ELF-1 (cell line): ENCODE results near the gene ALK.
A peak's percentile ranks its signal among the peaks of the same experiment; 100 is the strongest.

Experiments
- DNase-seq: peaks from one replicate; pipeline ENCODE4 v3.0.0-alpha.2; 2016; ENCODE audit warnings: low read depth, low spot score

Gene ALK

DNA sequence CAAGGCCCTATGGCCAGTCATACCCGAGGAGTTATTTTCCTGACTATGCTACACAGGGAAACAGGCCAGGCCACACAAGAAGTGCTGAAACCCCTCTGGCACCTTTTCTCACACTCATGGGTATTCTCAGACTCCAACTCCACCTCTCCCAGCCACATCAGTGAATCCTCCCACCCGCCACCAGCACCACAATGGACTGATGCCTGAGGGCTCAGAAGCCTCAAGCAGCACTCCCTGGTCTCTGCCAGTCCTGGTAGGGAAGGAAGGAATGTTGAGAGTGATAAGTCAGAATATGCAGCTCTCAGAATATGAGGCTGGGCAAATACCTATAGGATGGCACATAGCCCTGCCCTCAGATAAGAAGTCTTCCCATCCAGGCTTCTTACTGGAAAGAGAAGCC, 391.1 kb downstream of the ALK start:
- peak; percentile 61 for DNase-seq

GRCh38 chr2:29528891-29529520, 392.4 kb downstream of the ALK start:
- no peak for DNase-seq

GRCh38 chr2:29528371-29528770, 393.0 kb downstream of the ALK start:
- DNase-seq = no peak

DNA sequence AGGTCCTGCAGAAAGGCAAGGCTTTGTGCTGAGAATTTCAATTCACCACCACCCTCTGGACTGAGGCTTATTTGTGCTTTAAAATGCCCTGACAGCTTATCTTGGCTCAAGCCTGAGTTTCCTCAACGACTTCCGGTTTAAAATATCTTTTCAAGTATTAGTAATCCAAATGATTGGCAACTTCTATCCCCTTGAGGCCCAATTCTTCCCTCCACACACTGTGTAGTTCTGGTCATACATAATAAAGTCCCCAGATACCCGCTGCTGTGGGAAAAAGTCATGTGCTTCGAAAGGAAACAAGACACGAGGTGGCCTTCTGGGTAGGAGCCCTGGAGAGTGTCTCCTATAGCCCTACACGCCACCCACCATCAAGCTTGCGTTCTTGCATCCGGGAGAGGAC, 393.4 kb downstream of the ALK start:
- DNase-seq = no peak

- DNase-seq = no peak
Observed at GRCh38 chr2:29526587-29527586, 394.5 kb downstream of the ALK start.

- no peak for DNase-seq
Observed at GRCh38 chr2:29525921-29526320, 395.5 kb downstream of the ALK start.

DNA sequence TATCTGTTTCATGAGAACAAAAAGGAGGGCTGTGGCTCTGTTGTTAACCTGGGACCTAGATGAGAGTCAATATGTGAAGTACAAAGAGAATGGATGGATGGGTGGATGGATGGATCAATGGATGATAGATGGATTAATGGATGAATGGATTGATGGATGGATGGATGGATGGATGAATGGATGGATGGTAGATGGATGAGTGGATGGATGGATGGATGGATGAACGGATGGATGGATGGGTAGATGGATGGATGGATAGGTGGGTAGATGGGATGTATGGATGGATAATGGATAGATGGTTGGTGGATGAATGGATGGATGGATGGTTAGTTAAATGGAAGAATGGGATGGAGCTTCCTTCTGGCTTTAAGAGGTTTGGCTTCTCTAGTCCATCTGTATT, 396.7 kb downstream of the ALK start:
- no peak for DNase-seq

- DNase-seq = no peak
Observed at GRCh38 chr2:29522951-29523669, 398.3 kb downstream of the ALK start.

GRCh38 chr2:29520001-29520400, 401.4 kb downstream of the ALK start:
- DNase-seq = no peak

- no peak for DNase-seq
Observed at GRCh38 chr2:29519338-29519925, 402.0 kb downstream of the ALK start.

DNA sequence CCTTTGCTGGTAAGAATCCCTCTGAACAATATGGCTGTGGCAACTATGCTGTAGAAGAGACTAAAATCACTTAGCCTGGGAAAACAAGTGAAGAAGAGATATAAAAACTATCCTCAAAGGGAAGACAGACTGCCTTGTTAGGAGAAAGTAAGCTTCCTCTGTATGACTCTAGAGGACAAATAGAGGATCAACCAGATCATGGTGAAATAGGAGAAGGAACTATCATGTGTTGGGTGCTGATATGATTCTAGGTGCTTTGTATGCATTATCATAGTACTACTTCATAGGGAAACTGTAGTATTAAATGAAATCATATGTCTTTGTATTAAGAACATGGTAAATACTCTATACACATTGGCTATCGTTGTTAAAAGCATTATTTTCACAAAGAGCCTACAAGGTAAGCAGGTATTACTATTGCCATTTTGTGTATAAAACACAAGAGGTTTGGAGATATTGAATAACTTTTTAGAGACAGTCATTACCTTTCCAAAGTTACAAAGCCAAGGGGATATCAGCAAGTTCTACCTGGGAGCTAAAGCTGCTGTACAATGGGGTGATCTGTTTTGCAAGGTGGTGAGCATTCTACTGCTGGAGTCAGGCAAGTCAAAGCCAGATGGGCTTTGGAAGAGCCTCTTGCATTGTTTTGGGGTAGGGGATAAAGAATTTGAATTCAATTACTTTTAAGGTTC, 402.6 kb downstream of the ALK start:
- no peak for DNase-seq

- no peak for DNase-seq
Observed at GRCh38 chr2:29518010-29518409, 403.4 kb downstream of the ALK start.

GRCh38 chr2:29517413-29517812, 404.0 kb downstream of the ALK start:
- no peak for DNase-seq

- no peak for DNase-seq
Observed at GRCh38 chr2:29516767-29517166, 404.6 kb downstream of the ALK start.

GRCh38 chr2:29509878-29510277, 411.5 kb downstream of the ALK start:
- DNase-seq = no peak

- DNase-seq = no peak
Observed at GRCh38 chr2:29509397-29509796, 412.0 kb downstream of the ALK start.

DNA sequence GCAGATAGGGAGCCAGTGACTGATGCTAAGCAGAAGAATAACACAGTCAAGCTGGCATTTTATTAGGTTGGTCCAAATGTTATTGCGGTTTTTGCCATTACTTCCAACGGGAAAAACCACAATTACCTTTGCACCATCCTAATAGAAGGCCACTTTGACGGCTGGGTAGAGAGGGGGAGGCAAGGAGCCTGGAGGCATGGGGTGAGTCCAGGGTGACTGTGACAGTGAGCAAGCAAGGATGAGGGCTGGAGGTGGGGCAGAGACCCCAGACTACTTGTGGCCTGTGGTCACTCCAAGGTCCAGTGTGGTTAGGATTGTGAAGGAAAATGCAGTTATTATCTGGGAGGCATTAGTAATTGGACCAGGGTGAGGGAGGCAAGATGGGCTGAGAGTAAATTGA, 416.6 kb downstream of the ALK start:
- no peak for DNase-seq

GRCh38 chr2:29502460-29502911, 418.9 kb downstream of the ALK start:
- no peak for DNase-seq

DNA sequence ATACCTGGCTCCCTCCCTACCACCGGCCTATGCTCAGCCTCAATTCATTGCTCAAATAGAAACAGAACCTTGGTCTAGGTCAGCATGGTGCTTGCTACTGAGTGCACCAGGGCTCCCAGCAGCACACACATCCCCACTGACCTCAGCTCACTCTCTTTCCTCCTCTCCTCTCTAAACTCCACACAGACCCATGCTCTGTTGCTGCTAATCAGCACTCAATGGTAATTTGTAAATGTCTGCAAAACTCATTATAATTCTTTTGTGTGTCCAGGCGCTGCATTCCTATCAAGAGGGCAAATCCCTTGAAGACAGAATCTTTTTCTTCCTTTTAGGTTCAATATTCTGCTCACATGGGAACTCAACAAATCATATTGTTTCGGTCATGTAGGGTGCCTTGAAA, 424.0 kb downstream of the ALK start:
- no peak for DNase-seq

DNA sequence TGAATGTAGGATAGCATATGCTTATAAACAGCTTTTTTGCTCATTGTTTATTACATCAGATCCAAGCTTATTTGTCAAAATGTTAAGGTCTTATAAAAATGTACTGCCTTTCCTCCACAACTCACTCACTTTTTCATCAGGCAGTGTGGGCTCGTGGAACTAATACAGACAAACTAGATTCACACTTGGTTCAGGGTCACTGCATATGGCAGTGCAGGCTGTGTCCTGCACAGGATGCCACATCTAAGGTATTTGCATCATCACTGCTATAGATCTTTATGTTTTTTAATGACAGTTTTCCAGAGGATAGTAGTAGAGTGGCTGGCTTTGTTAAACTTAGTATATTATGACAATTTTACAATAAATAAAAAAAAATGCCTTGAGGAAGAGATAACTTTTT, 425.2 kb downstream of the ALK start:
- DNase-seq = no peak

DNA sequence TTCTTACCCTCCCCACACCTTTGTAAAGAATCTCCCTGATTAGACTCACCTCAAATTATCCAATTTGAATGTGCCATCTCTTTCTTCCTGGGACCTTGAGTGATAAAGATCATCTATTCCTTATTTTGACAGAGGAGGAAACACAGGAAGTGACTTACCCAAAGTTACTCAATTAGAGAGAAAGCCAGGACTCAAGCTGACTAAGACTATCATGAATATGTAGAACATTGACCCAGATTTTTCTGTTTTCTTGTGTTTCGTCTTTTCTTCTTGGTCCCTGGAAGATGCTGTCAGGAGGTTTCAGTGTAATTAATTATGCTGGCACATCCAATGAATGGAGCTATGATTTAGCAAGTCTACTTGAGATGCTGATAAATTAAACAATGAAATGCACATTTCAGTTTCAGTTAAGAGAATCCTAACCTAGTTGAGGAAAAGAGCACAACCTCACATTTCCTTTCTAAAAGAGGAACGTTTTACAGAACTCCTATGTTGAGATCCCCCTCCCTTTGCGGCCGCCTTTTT, 425.8 kb downstream of the ALK start:
- DNase-seq = no peak
